G401.6 (cell line): ENCODE results near the gene OR2V2.

Experiments used
- FAIRE-seq: peaks from 2 replicates; lab custom pipeline; 2012; peaks lifted over from hg19 to GRCh38; lab: Jason Lieb, UNC

Gene OR2V2

GRCh38 chr5:181190711-181191525 is 43.5 kb downstream of the OR2V2 start:
- no peak for FAIRE-seq

GRCh38 chr5:181191526-181192336 is 44.3 kb downstream of the OR2V2 start:
- no peak for FAIRE-seq

GRCh38 chr5:181192337-181193046 is 45.1 kb downstream of the OR2V2 start:
- no peak for FAIRE-seq

GRCh38 chr5:181193656-181194055 is 46.3 kb downstream of the OR2V2 start:
- FAIRE-seq: no peak

- FAIRE-seq: no peak
Measured at GRCh38 chr5:181194489-181195248, 47.3 kb downstream of the OR2V2 start.

- FAIRE-seq: no peak
Measured at GRCh38 chr5:181195249-181195761, 47.9 kb downstream of the OR2V2 start.

GRCh38 chr5:181197326-181197951 is 50.1 kb downstream of the OR2V2 start:
- no peak for FAIRE-seq

GRCh38 chr5:181198106-181198685 is 50.8 kb downstream of the OR2V2 start:
- FAIRE-seq: no peak

GRCh38 chr5:181198905-181199519 is 51.6 kb downstream of the OR2V2 start:
- no peak for FAIRE-seq

- no peak for FAIRE-seq
Measured at GRCh38 chr5:181199881-181200638, 52.7 kb downstream of the OR2V2 start.

- FAIRE-seq: no peak
Measured at GRCh38 chr5:181200816-181201215, 53.4 kb downstream of the OR2V2 start.

- FAIRE-seq: no peak
Measured at GRCh38 chr5:181203093-181203711, 55.8 kb downstream of the OR2V2 start.

GRCh38 chr5:181203777-181204112 is 56.4 kb downstream of the OR2V2 start:
- no peak for FAIRE-seq

GRCh38 chr5:181204113-181204825 is 56.9 kb downstream of the OR2V2 start:
- FAIRE-seq: no peak

- no peak for FAIRE-seq
Measured at GRCh38 chr5:181204826-181205760, 57.7 kb downstream of the OR2V2 start, which contains the start of gene TRIM7. Gene TRIM7 (minus strand): TSS chr5:181205196. CDS start chr5:181205110, 86 bp downstream.

- FAIRE-seq: no peak
Measured at GRCh38 chr5:181205761-181206649, 58.6 kb downstream of the OR2V2 start.
